T-helper 9 cell (primary cell): Measurements from ENCODE around the gene PIP4K2A.
A peak's percentile ranks its signal among the peaks of the same experiment; 100 is the strongest.
"Not testable (repeated sequence)": the region's sequence is repeated elsewhere in the genome, so short reads cannot be mapped to it uniquely, and the experiment has no call there.

Experiments used
- DNase-seq: peaks from one replicate; pipeline ENCODE4 v3.0.0-alpha.2; 2020

PIP4K2A gene

GRCh38 chr10:22718659-22719058, 4.3 kb upstream of the PIP4K2A start:
- not testable (repeated sequence) for DNase-seq

- no peak for DNase-seq
Observed at GRCh38 chr10:22717728-22718127, 3.4 kb upstream of the PIP4K2A start.

- DNase-seq = no peak
Observed at GRCh38 chr10:22716943-22717342, 2.6 kb upstream of the PIP4K2A start.

DNA sequence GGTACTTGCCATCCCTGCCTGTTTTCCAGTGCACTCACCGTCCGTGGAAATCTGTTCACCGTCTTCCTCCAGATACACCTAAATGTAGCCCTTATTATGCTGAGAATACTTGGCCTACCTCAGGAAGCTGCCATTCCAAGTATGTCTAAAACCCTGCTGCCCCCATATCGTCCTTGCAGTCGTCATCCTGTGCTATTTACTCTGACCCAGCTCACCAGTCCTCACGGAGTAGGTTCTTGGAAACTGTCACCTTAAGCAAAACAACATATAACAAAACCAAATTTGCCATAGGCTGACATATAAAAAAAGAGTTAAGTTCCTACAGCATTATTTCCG, 880 bp upstream of the PIP4K2A start:
- DNase-seq = no peak

DNA sequence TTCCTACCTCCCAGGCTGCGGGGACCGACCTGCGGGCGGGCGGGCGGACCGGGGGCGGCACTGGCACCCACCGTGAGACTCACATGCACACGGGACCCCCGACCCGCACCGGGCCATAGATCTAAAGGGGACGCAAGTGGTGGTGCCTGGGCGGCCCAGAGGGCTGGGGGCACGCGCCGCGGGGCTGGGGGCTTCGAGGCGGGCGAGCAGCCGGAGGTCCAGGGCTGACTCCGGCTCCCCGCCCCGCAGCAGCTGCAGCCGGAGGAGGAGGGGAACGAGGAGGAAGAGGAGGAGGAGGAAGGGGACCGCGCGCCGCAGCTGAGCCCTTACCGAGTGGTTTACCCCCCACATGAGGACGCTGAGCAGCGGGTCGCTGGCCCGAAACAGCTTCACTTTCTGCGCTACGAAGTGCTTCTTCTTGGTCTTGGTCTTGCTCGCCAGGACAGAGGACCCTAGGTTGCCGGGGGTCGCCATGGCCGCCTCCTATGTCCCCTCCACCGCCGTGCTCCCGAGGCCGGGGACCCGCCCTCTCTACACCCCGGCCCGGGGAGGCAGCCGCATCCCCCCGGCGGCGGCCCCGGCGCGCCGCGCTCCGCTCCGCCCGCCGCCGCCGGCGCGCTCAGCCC, 412 bp downstream of the PIP4K2A start:
- peak; percentile 15 for DNase-seq

GRCh38 chr10:22712956-22713852, 1.2 kb downstream of the PIP4K2A start:
- peak; percentile 38 for DNase-seq

DNA sequence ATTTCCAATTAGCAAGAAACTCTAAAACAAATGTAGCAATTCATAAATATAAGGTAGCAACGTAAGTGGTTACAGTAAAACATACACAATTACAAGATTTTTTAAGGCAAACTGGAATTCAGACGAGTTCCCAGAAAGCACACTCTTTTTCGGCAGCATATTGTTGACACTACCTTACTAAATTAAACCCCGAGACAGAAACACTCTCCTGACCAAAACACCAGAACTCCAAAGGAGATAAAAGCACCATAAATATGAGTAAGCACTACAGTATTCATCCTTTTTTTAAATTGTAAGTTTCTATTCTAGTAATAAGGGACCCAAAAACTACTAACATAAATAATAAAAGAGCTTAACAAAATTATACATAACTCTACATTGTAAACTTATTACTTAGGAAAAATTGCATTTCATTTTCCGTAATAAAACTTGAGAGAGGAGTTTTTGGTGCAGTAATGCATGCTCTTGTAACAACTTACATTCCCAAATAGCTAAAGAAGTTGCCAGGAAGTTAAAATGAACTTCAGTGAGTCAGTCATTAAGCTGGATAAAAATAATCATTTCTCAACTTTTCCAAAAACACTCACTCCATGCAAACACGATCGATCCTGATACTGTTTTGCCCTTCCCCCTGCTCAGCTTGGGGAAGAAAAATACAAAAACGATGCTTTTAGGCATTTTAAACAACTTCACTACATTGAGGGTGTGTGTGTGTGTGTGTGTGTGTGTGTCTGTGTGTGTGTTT, 2.0 kb downstream of the PIP4K2A start:
- no peak for DNase-seq

DNA sequence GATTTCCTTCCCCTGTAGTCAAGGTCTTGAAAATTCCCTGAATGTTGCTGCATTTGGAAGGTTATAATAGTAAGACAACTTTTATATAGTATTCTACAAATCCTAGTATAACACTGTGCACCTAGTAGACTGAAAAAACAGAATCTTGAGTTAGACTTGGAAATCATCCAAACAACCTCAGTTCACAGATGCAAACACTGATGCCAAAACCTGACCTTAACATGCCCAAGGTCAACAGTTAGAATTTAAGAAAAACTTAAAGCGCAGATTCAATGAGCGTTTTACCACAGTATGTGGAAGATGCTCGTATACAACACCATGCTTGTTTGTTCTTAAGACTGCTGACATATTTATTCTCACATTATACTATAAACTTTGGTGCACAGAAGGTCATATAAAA, 3.0 kb downstream of the PIP4K2A start:
- DNase-seq = no peak

DNA sequence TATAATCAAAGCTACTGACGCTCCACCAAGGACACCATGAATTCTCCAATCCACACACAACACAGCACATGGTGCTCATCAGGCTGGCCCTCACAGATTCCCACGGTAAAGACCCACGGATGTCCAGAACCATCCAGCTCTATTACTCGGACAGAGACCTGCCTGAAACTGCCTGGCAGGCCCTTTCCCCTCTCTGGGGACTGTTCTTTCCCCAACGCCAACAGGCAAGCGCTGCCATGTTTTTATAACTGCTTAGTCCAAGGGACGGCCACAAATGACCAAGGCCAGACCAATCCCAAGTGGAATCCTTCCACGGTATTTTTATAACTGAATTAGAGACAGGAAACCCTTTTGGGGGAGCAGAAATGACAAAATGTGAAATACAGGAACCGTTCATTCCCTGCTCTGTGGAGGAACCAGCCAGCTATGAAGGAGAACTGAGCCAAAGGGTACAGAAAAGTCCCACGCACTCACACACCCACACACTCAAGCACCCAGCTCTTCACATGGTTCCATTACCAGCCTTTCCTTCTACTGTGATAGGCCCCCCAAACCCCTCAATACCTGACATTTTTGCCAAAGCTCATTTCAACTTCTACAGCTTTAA, 4.1 kb downstream of the PIP4K2A start:
- DNase-seq = no peak

GRCh38 chr10:22708772-22709171, 5.6 kb downstream of the PIP4K2A start:
- DNase-seq = no peak

DNA sequence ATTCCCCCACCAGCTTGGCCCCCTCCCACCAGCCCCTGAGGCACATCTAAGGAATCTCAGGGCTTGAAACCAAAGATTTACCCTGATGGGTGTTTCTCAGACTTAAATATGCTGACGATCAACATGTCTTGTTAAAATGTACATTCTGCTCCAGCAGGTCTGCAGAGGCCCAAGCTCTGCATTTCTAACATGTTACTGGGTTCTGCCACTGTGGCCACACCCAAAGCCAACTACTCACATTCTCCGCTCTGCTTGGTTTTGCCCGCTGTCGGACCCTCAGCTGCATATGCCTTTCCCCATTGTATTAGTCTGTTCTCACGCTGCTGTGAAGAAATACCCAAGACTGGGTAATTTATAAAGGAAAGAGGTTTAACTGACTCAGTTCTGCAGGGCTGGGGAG, 8.9 kb downstream of the PIP4K2A start:
- no peak for DNase-seq

- DNase-seq = no peak
Observed at GRCh38 chr10:22704942-22705341, 9.4 kb downstream of the PIP4K2A start.

DNA sequence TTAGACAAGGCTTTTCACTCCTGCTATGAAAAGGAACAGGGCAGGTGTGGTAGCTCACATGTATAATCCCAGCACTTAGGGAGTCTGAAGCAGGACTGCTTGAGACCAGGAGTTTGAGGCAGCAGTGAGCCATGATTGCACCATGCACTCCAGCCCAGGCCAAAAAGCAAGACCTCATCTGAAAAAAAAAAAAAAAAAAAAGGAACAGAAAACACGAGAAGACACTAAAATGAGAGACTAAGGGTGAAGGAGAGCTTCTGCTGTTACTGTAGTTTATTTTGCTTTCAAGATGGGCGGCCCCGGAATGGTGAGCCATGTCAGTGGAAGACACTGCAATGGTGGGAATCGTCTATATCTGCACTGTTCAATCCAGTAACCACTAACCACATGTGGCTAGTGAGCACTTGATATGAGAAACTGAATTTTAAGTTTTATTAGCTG, 9.9 kb downstream of the PIP4K2A start:
- DNase-seq = no peak

DNA sequence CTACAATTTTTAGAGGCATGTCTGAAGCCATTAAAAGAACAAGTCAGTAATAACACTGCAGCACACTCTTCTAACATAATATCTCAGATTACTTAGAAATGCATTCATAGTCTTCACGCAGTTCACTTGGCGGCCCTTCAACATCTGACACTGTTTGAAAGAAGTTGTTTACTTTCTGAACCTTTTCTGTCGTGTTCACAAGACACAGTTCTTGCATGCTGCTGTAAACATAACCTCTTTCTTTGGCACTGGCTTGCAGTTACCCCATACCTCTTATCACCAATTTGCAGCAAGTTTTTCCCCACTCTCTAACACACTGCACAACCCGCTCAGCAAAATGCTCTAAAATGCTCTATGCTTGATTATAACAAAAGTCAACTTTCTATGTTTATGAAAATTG, 12.0 kb downstream of the PIP4K2A start:
- DNase-seq = no peak

GRCh38 chr10:22701132-22701826, 13.1 kb downstream of the PIP4K2A start:
- DNase-seq = no peak

DNA sequence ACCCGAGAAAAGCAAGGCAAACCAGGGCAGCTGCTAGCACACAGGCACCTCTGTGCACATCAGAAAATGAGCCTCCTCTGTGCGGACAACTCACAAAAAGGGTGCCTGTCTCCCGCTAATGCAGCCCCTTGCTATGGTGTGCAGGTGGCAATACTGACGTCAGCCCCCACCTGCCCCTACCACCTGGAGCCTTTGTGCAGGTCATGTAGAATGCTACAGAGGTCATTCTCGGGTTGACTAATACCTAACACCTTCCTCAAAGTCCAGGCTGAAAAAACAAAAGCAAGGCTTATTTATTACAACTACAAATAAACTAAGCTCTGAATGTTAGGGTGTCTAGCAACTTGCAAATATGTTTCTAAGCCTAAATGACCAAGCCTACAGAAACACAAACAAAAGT, 13.9 kb downstream of the PIP4K2A start:
- no peak for DNase-seq

- no peak for DNase-seq
Observed at GRCh38 chr10:22699976-22700375, 14.4 kb downstream of the PIP4K2A start.

GRCh38 chr10:22698941-22699440, 15.4 kb downstream of the PIP4K2A start:
- DNase-seq = no peak

- DNase-seq = no peak
Observed at GRCh38 chr10:22697800-22698199, 16.6 kb downstream of the PIP4K2A start.

DNA sequence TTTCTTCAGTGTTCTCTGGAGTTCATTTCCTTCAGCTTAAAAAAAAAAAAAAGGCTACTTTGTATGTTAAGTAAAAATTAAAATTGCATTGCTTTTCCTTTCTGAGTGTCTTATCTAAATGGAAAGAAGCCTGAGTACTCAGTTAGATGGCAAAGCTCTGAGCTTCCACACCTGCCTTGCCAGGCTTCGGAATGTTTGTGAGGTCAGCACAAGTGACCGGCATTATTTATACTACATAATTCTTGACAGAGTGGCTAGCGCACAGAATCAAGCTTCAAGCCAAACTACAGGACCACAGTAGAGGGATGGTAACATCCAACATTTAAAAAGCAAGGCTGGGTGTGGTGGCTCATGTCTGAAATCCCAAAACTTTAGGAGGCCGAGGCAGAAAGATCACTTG, 17.3 kb downstream of the PIP4K2A start:
- no peak for DNase-seq

DNA sequence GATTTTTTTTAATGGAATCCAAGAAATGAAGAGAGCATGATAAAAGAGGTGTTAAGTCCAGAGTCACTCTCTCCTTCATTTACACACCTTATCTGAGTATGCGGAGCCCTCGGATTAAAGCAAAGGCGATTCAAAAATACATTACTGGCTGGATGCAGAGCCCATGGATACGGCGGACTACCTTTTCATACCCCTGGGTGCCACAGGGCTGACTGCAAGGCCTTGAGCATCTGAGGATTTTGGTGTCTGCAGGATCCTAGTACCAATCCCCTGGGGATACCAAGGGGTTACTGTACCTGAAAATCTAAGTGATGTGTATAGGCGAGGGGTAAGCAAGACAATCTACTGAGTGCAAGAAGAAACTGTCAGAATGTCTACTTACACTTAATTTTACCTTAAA, 20.5 kb downstream of the PIP4K2A start:
- no peak for DNase-seq

- DNase-seq = no peak
Observed at GRCh38 chr10:22693371-22693784, 21.0 kb downstream of the PIP4K2A start.
